ENCODE results near the gene ANKRD62.

DNA sequence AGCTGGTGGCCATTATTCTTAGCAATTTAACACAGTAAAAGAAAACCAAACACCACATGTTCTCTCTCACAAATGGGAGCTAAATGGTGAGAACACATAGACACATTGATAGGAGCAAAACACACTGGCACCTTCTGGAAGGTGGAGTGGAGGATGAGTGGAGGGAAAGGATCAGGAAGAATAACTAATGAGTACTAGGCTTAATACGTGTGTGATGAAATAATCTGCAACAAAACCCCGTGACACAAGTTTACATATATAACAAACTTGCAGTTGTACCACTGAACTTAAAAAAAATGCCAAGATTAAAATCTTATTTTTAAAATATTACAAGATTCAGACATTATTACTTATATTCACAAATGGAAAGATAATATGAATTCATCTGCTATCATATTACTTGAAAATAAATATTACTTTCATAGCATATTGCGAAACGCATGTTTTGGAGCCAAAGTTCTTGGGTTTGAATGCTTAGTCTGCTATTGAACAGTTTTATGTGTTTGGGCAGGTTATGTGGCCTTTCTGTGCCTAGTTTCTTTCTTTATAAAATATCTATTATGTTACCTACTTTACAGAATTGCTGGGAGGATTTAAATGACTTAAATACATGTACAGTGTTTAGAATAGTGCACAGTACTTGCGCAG, 20.5 kb downstream of the ANKRD62 start:
- no peak for TF ChIP-seq CTCF (conservative IDR thresholded peaks at IDR 0.05; ENCODE audit: low read depth, low read length)
- TF ChIP-seq EZH2 (IDR thresholded peaks at IDR 0.05; ENCODE audit: borderline replicate concordance, low read depth, low read length, poor library complexity, severe bottlenecking), result no peak
